ENCODE data around the gene MICOS13.

Gene MICOS13

GRCh38 chr19:5674714-5675113 is 5.6 kb downstream of the MICOS13 start:
- no peak overlapping the region for H3K9ac ChIP-seq (ENCODE audit: low read depth, low read length)
- no peak overlapping the region for H3K4me3 ChIP-seq (ENCODE audit: low read depth, low read length)
- H3K27ac ChIP-seq (ENCODE audit: low read depth, low read length) = no peak overlapping the region
- no peaks in the 10 kb centered on the region for H3K9me3 ChIP-seq (ENCODE audit: control insufficient read depth, insufficient read depth, low read length)
- H3K36me3 ChIP-seq (ENCODE audit: control insufficient read depth, insufficient read depth, low read length) = peaks cover 10% of the 10 kb centered on the region
- 0 out of 2 replicates have a peak, but pooled peaks cover 3% of the 10 kb centered on the region for H3K4me1 ChIP-seq (ENCODE audit: control insufficient read depth, insufficient read depth, low read length)
- H3K27me3 ChIP-seq (ENCODE audit: control insufficient read depth, insufficient read depth, low read length) = no peaks in the 10 kb centered on the region

GRCh38 chr19:5673752-5674151 is 6.6 kb downstream of the MICOS13 start:
- H3K36me3 ChIP-seq (ENCODE audit: control insufficient read depth, insufficient read depth, low read length) = peaks cover 20% of the 10 kb centered on the region
- H3K9ac ChIP-seq (ENCODE audit: low read depth, low read length) = no peak overlapping the region
- no peak overlapping the region for H3K4me3 ChIP-seq (ENCODE audit: low read depth, low read length)

GRCh38 chr19:5672708-5673459 is 7.4 kb downstream of the MICOS13 start:
- Histone ChIP-seq H3K27me3 (ENCODE audit: control insufficient read depth, insufficient read depth, low read length) (no peaks in the 10 kb centered on the region), H3K9me3 (ENCODE audit: control insufficient read depth, insufficient read depth, low read length) (no peaks in the 10 kb centered on the region), H3K9ac (ENCODE audit: low read depth, low read length) (no peak overlapping the region), H3K36me3 (ENCODE audit: control insufficient read depth, insufficient read depth, low read length) (peaks cover 27% of the 10 kb centered on the region), H3K27ac (ENCODE audit: low read depth, low read length) (no peak overlapping the region), H3K4me3 (ENCODE audit: low read depth, low read length) (no peak overlapping the region), H3K4me1 (ENCODE audit: control insufficient read depth, insufficient read depth, low read length) (peaks cover 1% of the 10 kb centered on the region; the same call in 1 of the 2 replicates)

More at GRCh38 chr19:5673752-5674151, 6.6 kb downstream of the MICOS13 start:
- Histone ChIP-seq H3K4me1 (ENCODE audit: control insufficient read depth, insufficient read depth, low read length) (no peaks in the 10 kb centered on the region), H3K27me3 (ENCODE audit: control insufficient read depth, insufficient read depth, low read length) (no peaks in the 10 kb centered on the region), H3K27ac (ENCODE audit: low read depth, low read length) (no peak overlapping the region), H3K9me3 (ENCODE audit: control insufficient read depth, insufficient read depth, low read length) (no peaks in the 10 kb centered on the region)

GRCh38 chr19:5671600-5671999 is 8.7 kb downstream of the MICOS13 start:
- peaks cover 40% of the 10 kb centered on the region for H3K36me3 ChIP-seq (ENCODE audit: control insufficient read depth, insufficient read depth, low read length)
- no peaks in the 10 kb centered on the region for H3K9me3 ChIP-seq (ENCODE audit: control insufficient read depth, insufficient read depth, low read length)
- H3K27me3 ChIP-seq (ENCODE audit: control insufficient read depth, insufficient read depth, low read length) = no peaks in the 10 kb centered on the region
- H3K9ac ChIP-seq (ENCODE audit: low read depth, low read length) = no peak overlapping the region
- no peak overlapping the region for H3K4me3 ChIP-seq (ENCODE audit: low read depth, low read length)
- H3K27ac ChIP-seq (ENCODE audit: low read depth, low read length) = no peak overlapping the region
- peaks cover 7% of the 10 kb centered on the region; the same call in 1 of the 2 replicates for H3K4me1 ChIP-seq (ENCODE audit: control insufficient read depth, insufficient read depth, low read length)

GRCh38 chr19:5669212-5669611 is 11.1 kb downstream of the MICOS13 start:
- Histone ChIP-seq H3K9ac (ENCODE audit: low read depth, low read length) (no peak overlapping the region), H3K4me3 (ENCODE audit: low read depth, low read length) (no peak overlapping the region), H3K27me3 (ENCODE audit: control insufficient read depth, insufficient read depth, low read length) (no peaks in the 10 kb centered on the region), H3K27ac (ENCODE audit: low read depth, low read length) (no peak overlapping the region), H3K36me3 (ENCODE audit: control insufficient read depth, insufficient read depth, low read length) (peaks cover 64% of the 10 kb centered on the region), H3K9me3 (ENCODE audit: control insufficient read depth, insufficient read depth, low read length) (no peaks in the 10 kb centered on the region), H3K4me1 (ENCODE audit: control insufficient read depth, insufficient read depth, low read length) (peaks cover 7% of the 10 kb centered on the region; the same call in 1 of the 2 replicates)

- H3K9ac ChIP-seq (ENCODE audit: low read depth, low read length) = no peak overlapping the region
- peaks cover 7% of the 10 kb centered on the region; the same call in 1 of the 2 replicates for H3K4me1 ChIP-seq (ENCODE audit: control insufficient read depth, insufficient read depth, low read length)
- H3K9me3 ChIP-seq (ENCODE audit: control insufficient read depth, insufficient read depth, low read length) = no peaks in the 10 kb centered on the region
- H3K27me3 ChIP-seq (ENCODE audit: control insufficient read depth, insufficient read depth, low read length) = no peaks in the 10 kb centered on the region
- H3K27ac ChIP-seq (ENCODE audit: low read depth, low read length) = peak overlapping the region; percentile 17
- peaks cover 74% of the 10 kb centered on the region for H3K36me3 ChIP-seq (ENCODE audit: control insufficient read depth, insufficient read depth, low read length)
- H3K4me3 ChIP-seq (ENCODE audit: low read depth, low read length) = no peak overlapping the region
Measured at GRCh38 chr19:5667751-5668271, 12.5 kb downstream of the MICOS13 start.

GRCh38 chr19:5666921-5667610 is 13.2 kb downstream of the MICOS13 start:
- no peak overlapping the region for H3K9ac ChIP-seq (ENCODE audit: low read depth, low read length)
- peaks cover 81% of the 10 kb centered on the region for H3K36me3 ChIP-seq (ENCODE audit: control insufficient read depth, insufficient read depth, low read length)
- H3K27me3 ChIP-seq (ENCODE audit: control insufficient read depth, insufficient read depth, low read length) = no peaks in the 10 kb centered on the region
- H3K4me3 ChIP-seq (ENCODE audit: low read depth, low read length) = no peak overlapping the region
- peak overlapping the region; percentile 17 for H3K27ac ChIP-seq (ENCODE audit: low read depth, low read length)
- H3K4me1 ChIP-seq (ENCODE audit: control insufficient read depth, insufficient read depth, low read length) = peaks cover 7% of the 10 kb centered on the region; the same call in 1 of the 2 replicates
- H3K9me3 ChIP-seq (ENCODE audit: control insufficient read depth, insufficient read depth, low read length) = no peaks in the 10 kb centered on the region

- no peak overlapping the region for H3K27ac ChIP-seq (ENCODE audit: low read depth, low read length)
- H3K27me3 ChIP-seq (ENCODE audit: control insufficient read depth, insufficient read depth, low read length) = no peaks in the 10 kb centered on the region
- H3K4me3 ChIP-seq (ENCODE audit: low read depth, low read length) = no peak overlapping the region
- no peak overlapping the region for H3K9ac ChIP-seq (ENCODE audit: low read depth, low read length)
- H3K4me1 ChIP-seq (ENCODE audit: control insufficient read depth, insufficient read depth, low read length) = peaks cover 7% of the 10 kb centered on the region; the same call in 1 of the 2 replicates
- H3K9me3 ChIP-seq (ENCODE audit: control insufficient read depth, insufficient read depth, low read length) = no peaks in the 10 kb centered on the region
- H3K36me3 ChIP-seq (ENCODE audit: control insufficient read depth, insufficient read depth, low read length) = peaks cover 88% of the 10 kb centered on the region
Measured at GRCh38 chr19:5665781-5666513, 14.4 kb downstream of the MICOS13 start.

- H3K36me3 ChIP-seq (ENCODE audit: control insufficient read depth, insufficient read depth, low read length) = peaks cover 98% of the 10 kb centered on the region
- H3K27me3 ChIP-seq (ENCODE audit: control insufficient read depth, insufficient read depth, low read length) = no peaks in the 10 kb centered on the region
- no peaks in the 10 kb centered on the region for H3K9me3 ChIP-seq (ENCODE audit: control insufficient read depth, insufficient read depth, low read length)
- H3K27ac ChIP-seq (ENCODE audit: low read depth, low read length) = no peak overlapping the region
- H3K4me1 ChIP-seq (ENCODE audit: control insufficient read depth, insufficient read depth, low read length) = peaks cover 7% of the 10 kb centered on the region; the same call in 1 of the 2 replicates
- H3K9ac ChIP-seq (ENCODE audit: low read depth, low read length) = no peak overlapping the region
- no peak overlapping the region for H3K4me3 ChIP-seq (ENCODE audit: low read depth, low read length)
Measured at GRCh38 chr19:5664515-5664914, 15.8 kb downstream of the MICOS13 start.

GRCh38 chr19:5663904-5664303 is 16.4 kb downstream of the MICOS13 start:
- Histone ChIP-seq H3K27ac (ENCODE audit: low read depth, low read length) (no peak overlapping the region), H3K27me3 (ENCODE audit: control insufficient read depth, insufficient read depth, low read length) (no peaks in the 10 kb centered on the region), H3K9me3 (ENCODE audit: control insufficient read depth, insufficient read depth, low read length) (no peaks in the 10 kb centered on the region), H3K9ac (ENCODE audit: low read depth, low read length) (no peak overlapping the region), H3K36me3 (ENCODE audit: control insufficient read depth, insufficient read depth, low read length) (peaks cover 96% of the 10 kb centered on the region), H3K4me3 (ENCODE audit: low read depth, low read length) (no peak overlapping the region), H3K4me1 (ENCODE audit: control insufficient read depth, insufficient read depth, low read length) (peaks cover 7% of the 10 kb centered on the region; the same call in 1 of the 2 replicates)

Measured in HUES48 (cell line).